LNCaP clone FGC (cell line): ENCODE measurements around the gene DGUOK.

Experiments used
- DNase-seq: peaks from one replicate; pipeline ENCODE4 v3.0.0-alpha.2; 2011; ENCODE audit warnings: low read depth
- H3K4me3 ChIP-seq: 2 replicates; pipeline ENCODE4 v1.5.1; 2011; ENCODE audit warnings: mild to moderate bottlenecking, low read depth, low read length, control low read depth
- CTCF ChIP-seq: IDR thresholded peaks from 2 replicates; pipeline ENCODE4 v1.5.1; 2012; ENCODE audit warnings: mild to moderate bottlenecking; ENCODE audit not compliant: control insufficient read depth, insufficient read depth; ENCODE audit errors: extremely low read depth

The DGUOK gene

GRCh38 chr2:73971722-73972121 is 45.0 kb downstream of the DGUOK start:
- no peak for TF ChIP-seq CTCF
- H3K4me3 ChIP-seq = no peak overlapping the region
- no peak for DNase-seq

GRCh38 chr2:73972846-73973245 is 46.2 kb downstream of the DGUOK start:
- DNase-seq = no peak
- H3K4me3 ChIP-seq = no peak overlapping the region
- no peak for TF ChIP-seq CTCF

GRCh38 chr2:73975731-73976130 is 49.1 kb downstream of the DGUOK start:
- TF ChIP-seq CTCF = no peak
- DNase-seq = no peak
- H3K4me3 ChIP-seq = no peak overlapping the region

- no peak for DNase-seq
- TF ChIP-seq CTCF = no peak
- no peak overlapping the region for H3K4me3 ChIP-seq
Measured at GRCh38 chr2:73976803-73977202, 50.1 kb downstream of the DGUOK start.

GRCh38 chr2:73977466-73977865 is 50.8 kb downstream of the DGUOK start:
- no peak for TF ChIP-seq CTCF
- H3K4me3 ChIP-seq = no peak overlapping the region
- DNase-seq = no peak

- TF ChIP-seq CTCF = no peak
- no peak for DNase-seq
- H3K4me3 ChIP-seq = no peak overlapping the region
Measured at GRCh38 chr2:73979021-73979420, 52.3 kb downstream of the DGUOK start.

- no peak overlapping the region for H3K4me3 ChIP-seq
- no peak for DNase-seq
- no peak for TF ChIP-seq CTCF
Measured at GRCh38 chr2:73979686-73980085, 53.0 kb downstream of the DGUOK start.
